Fibroblast of villous mesenchyme (primary cell): Measurements from ENCODE around the gene SH3RF3. TPM values are rescaled to one million over a fixed set of nuclear protein-coding genes. Genes with fewer than 3 reads are reported as not detected.

Experiments
- DNase-seq: peaks from one replicate; pipeline ENCODE4 v3.0.0-alpha.2; 2010; ENCODE audit warnings: low read depth
- H3K4me3 ChIP-seq: 2 replicates; pipeline ENCODE4 v1.5.1; 2011; ENCODE audit warnings: low read depth, mild to moderate bottlenecking, low read length
- CTCF ChIP-seq: IDR thresholded peaks from 2 replicates; pipeline ENCODE4 v1.5.1; 2012; ENCODE audit warnings: low read depth, mild to moderate bottlenecking, low read length; ENCODE audit not compliant: insufficient read depth
- total RNA-seq: library from RNA; depleted of rRNA; stranded (reverse); fragments of >200 nt; gene quantifications from 2 replicates; pipeline ENCODE4 v1.2.3, GENCODE V29; 2012

The SH3RF3 gene
- total RNA-seq, 1 donor: 13.4 TPM

DNA sequence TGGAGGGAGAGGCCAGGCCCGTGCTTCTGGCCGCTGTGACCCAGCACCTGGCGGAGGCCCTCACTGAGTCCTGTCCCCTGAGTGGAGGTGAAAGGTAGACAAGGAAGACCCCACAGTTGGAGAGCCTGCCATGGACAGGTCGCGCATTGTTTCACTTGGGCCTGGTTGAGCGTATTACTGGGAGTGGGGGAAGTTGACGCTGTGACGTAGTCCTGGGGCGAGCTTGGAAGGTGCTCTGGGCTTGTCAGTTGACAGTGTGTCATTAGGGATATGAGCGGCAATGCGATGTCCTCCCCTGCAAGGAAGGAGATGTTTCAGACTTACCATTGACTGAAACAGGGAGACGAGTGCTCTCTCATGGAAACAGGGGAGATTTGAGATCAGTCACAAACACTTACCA is 127.1 kb downstream of the SH3RF3 start:
- DNase-seq: no peak
- TF ChIP-seq CTCF: no peak
- H3K4me3 ChIP-seq: no peak overlapping the region

DNA sequence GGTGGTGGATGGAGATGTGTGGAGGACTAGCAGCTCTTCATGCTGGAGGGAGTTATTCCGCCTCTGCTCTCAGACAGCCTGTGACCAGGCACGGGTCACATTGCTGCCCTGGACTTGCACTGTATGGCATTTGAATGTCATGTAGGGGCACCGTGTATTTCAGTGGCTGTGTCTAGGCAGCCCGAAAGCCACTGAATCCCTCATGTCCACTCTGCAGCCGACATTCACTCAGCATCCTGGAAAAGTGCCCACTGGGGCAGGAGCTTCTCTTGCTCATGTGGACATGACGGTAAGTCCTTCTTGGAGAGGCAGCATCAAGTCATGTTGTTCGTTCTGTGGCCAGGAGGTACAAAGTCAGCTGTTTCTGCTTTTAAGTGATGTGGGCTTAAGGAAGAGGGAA is 127.9 kb downstream of the SH3RF3 start:
- peak; percentile 52 for DNase-seq
- no peak overlapping the region for H3K4me3 ChIP-seq
- no peak for TF ChIP-seq CTCF

DNA sequence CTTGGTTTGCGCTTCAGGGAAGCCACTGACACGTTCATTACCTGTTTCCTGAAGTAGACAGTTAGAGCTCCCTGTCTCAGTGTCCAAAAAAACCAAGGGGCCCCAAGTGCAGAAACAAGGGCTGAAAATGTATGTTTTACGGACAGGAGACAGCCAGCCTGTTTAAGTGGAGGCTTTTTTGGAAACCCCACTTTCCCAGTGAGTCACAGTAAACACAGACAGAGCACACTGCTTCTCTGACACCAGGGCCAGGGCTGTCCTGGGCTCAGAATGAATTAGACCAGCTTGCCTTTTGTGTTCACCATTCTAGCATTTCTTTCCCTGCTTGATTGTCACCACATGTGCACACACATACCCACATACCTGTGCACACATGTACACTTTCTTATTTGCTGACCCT is 128.6 kb downstream of the SH3RF3 start:
- no peak overlapping the region for H3K4me3 ChIP-seq
- TF ChIP-seq CTCF: no peak
- peak; percentile 44 for DNase-seq

- no peak for DNase-seq
- no peak for TF ChIP-seq CTCF
- no peak overlapping the region for H3K4me3 ChIP-seq
These were observed 129.4 kb downstream of the SH3RF3 start for GRCh38 chr2:109258376-109258775.

DNA sequence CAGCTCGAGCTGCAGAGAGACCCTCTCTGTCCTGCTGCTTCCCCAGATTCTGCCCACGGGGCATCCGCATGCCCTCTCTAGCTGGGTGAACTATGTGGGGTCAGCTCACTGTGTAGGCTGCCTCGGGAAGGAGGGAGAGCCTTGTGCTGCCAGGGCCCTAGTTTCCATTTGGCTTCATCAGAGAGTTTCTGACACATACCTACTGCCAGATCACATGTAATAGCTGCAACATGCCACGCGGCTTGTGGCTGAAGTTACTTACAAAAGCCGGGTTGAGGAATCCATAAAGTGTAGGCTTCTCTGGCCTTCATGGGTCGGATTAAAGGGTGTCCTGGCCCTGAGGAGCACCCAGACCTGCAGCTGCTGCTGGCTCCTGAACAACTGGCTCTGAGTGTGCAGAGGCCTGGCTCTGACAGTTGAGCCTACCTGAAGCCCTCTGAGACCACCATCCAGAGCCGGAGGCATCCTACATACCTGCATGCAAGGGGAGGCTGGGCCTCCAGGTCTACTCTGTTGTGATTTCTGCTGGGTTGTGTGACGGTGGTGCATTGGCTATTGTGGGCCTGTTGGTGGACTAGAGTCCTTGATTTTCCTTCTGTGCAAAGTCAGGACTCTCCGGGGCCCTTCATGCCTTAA is 130.0 kb downstream of the SH3RF3 start:
- no peak overlapping the region for H3K4me3 ChIP-seq
- TF ChIP-seq CTCF: no peak
- DNase-seq: no peak

DNA sequence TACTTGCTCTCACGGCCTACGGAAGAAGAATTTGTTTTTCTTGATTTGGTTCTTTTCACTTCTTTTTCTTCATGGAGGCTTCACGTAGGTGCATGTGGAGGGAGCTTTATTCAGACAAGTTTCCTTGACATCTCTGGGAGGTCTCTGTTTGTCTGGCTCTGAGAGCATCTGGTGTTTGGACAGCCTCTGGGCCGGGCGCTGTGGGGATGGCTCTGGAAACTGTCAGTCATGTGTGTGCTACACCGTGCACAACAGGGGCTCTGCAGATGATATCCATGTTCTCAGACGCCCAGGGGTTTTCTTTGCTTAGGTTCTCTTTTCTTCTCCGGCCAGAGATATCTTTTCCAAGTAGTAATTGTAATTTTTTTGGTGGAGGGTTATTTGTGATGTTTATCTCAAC is 130.7 kb downstream of the SH3RF3 start:
- no peak for TF ChIP-seq CTCF
- no peak for DNase-seq
- no peak overlapping the region for H3K4me3 ChIP-seq
